Suprapubic skin (tissue), 4 donors: ENCODE data around the gene LMF2.

Experiments used
- EP300 ChIP-seq: sonication (generic); formaldehyde crosslinking; IDR thresholded peaks from one replicate; pipeline ENCODE4 v1.6.1; 2017; ENCODE audit warnings: antibody characterized with exemption
- POLR2A ChIP-seq, 2 donors: fragments of 450-650 bp; IDR thresholded peaks; one replicate each; pipeline ENCODE4 v1.6.1; 2017; ENCODE audit warnings: antibody characterized with exemption in 2 of 2, mild to moderate bottlenecking in 2 of 2, moderate library complexity in 2 of 2
- POLR2AphosphoS5 ChIP-seq, 3 donors: sonication (generic); formaldehyde crosslinking; IDR thresholded peaks; one replicate each; pipeline ENCODE4 v1.6.1; 2017; ENCODE audit warnings: antibody characterized with exemption in 3 of 3
- TF ChIP-seq, protein P1 (sequence below), 2 donors: fragments of 200-600 bp in 1 of 2; fragments of 450-650 bp in 1 of 2; sonication (generic) in 1 of 2; IDR thresholded peaks; one replicate each; pipeline ENCODE4 v1.5.1; 2016 to 2019; ENCODE audit warnings: antibody characterized with exemption in 2 of 2, mild to moderate bottlenecking in 1 of 2, moderate library complexity in 1 of 2

DNA sequence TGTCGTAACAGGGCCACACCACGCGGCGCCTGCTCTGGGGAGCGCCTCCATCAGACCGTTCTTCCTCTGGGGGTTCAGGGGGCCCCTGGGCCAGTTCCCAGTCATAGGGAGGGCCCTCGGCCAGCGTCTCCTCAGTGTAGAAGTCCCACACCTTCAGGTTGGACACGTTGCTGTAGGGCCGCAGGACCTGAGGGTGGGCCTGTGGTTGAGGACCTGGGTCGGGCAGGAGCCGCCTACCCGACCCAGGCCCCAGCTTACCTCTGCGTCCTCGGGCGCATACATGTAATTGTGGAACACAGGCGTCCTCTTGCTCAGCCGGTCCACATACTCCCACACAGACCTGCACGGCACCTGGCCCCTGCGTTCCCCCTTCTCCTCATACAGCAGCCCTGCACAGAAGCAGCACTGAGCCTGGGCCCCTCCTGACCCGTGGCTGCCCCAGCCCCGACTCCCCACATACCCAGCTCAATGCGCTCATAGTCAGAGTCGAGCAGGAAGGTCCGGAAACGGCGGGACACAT lies 52.9 kb downstream of the LMF2 start:
- no peak for TF ChIP-seq POLR2A (IDR thresholded peaks at IDR 0.05)
- TF ChIP-seq POLR2AphosphoS5 (IDR thresholded peaks at IDR 0.05): no peak
- TF ChIP-seq, protein P1, sequence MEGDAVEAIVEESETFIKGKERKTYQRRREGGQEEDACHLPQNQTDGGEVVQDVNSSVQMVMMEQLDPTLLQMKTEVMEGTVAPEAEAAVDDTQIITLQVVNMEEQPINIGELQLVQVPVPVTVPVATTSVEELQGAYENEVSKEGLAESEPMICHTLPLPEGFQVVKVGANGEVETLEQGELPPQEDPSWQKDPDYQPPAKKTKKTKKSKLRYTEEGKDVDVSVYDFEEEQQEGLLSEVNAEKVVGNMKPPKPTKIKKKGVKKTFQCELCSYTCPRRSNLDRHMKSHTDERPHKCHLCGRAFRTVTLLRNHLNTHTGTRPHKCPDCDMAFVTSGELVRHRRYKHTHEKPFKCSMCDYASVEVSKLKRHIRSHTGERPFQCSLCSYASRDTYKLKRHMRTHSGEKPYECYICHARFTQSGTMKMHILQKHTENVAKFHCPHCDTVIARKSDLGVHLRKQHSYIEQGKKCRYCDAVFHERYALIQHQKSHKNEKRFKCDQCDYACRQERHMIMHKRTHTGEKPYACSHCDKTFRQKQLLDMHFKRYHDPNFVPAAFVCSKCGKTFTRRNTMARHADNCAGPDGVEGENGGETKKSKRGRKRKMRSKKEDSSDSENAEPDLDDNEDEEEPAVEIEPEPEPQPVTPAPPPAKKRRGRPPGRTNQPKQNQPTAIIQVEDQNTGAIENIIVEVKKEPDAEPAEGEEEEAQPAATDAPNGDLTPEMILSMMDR (IDR thresholded peaks at IDR 0.05): no peak
- no peak for TF ChIP-seq EP300
